Measurements from ENCODE around the gene ITGB1BP1. TPM values are rescaled to one million over a fixed set of nuclear protein-coding genes. Genes with fewer than 3 reads are reported as not detected.

The ITGB1BP1 gene
- total RNA-seq, 1 donor from 2014 or later, result 53.8 TPM

DNA sequence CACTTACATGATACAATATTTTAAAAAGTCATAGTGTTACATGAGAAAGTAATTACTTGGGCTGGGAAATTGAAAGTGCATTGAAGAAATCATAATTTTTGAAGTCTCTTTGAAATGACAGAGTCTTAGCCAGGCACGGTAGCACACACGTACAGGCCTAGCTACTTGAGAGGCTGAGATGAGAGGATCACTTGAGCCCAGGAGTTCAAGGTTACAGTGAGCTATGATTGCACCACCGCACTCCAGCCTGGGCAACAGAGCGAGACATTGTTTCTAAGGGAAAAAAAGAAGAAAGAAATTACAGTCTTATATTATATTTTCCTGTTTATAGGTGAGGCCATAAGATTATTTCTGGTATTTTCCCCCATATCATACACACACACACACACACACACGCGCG, 41.8 kb upstream of the ITGB1BP1 start:
- H3K27me3 ChIP-seq, result no peaks in the 10 kb centered on the region
- intact Hi-C loops (cut with DNase I), result no loop called here
- no peak for TF ChIP-seq POLR2A (IDR thresholded peaks at IDR 0.05)
- TF ChIP-seq, protein P1, sequence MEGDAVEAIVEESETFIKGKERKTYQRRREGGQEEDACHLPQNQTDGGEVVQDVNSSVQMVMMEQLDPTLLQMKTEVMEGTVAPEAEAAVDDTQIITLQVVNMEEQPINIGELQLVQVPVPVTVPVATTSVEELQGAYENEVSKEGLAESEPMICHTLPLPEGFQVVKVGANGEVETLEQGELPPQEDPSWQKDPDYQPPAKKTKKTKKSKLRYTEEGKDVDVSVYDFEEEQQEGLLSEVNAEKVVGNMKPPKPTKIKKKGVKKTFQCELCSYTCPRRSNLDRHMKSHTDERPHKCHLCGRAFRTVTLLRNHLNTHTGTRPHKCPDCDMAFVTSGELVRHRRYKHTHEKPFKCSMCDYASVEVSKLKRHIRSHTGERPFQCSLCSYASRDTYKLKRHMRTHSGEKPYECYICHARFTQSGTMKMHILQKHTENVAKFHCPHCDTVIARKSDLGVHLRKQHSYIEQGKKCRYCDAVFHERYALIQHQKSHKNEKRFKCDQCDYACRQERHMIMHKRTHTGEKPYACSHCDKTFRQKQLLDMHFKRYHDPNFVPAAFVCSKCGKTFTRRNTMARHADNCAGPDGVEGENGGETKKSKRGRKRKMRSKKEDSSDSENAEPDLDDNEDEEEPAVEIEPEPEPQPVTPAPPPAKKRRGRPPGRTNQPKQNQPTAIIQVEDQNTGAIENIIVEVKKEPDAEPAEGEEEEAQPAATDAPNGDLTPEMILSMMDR (IDR thresholded peaks at IDR 0.05), result no peak
- TF ChIP-seq POLR2AphosphoS5 (IDR thresholded peaks at IDR 0.05; ENCODE audit: insufficient read depth in 1 of 2, low read depth in 1 of 2), result no peak
- no peak overlapping the region for H3K27ac ChIP-seq
- DNase-seq (ENCODE audit: extremely low spot score in 2 of 2), result no peak
- no peaks in the 10 kb centered on the region for H3K4me1 ChIP-seq
- H3K36me3 ChIP-seq, result peaks cover 0 to 15% of the 10 kb centered on the region in 2 donors
- H3K9me3 ChIP-seq, result no peaks in the 10 kb centered on the region
- H3K4me3 ChIP-seq, result no peak overlapping the region

DNA sequence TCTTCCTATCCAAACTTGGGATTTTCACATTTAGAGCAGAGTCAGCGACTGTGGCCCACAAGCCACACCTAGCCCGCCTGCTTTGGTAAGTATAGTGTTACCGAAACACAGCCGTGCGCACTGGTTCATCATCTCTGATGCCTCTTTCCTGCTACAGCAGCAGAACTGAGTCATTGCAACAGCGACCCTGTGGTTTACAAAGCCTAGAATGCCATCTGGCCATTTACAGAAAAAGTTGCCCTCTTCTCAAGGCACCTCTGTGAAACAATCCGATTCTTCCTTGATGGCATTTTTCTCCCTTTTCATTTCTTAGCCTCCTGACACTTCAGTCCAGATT, 40.3 kb upstream of the ITGB1BP1 start:
- H3K4me1 ChIP-seq, result no peaks in the 10 kb centered on the region
- no peaks in the 10 kb centered on the region for H3K27me3 ChIP-seq
- H3K4me3 ChIP-seq, result no peak overlapping the region
- H3K36me3 ChIP-seq, result peaks cover 0 to 20% of the 10 kb centered on the region in 2 donors
- no peak for DNase-seq (ENCODE audit: extremely low spot score in 2 of 2)
- H3K9me3 ChIP-seq, result no peaks in the 10 kb centered on the region
- no peak for TF ChIP-seq POLR2A (IDR thresholded peaks at IDR 0.05)
- no peak for TF ChIP-seq POLR2AphosphoS5 (IDR thresholded peaks at IDR 0.05; ENCODE audit: insufficient read depth in 1 of 2, low read depth in 1 of 2)
- TF ChIP-seq, protein P1 (IDR thresholded peaks at IDR 0.05), result no peak
- H3K27ac ChIP-seq, result no peak overlapping the region
- intact Hi-C loops (cut with DNase I), result no loop called here

DNA sequence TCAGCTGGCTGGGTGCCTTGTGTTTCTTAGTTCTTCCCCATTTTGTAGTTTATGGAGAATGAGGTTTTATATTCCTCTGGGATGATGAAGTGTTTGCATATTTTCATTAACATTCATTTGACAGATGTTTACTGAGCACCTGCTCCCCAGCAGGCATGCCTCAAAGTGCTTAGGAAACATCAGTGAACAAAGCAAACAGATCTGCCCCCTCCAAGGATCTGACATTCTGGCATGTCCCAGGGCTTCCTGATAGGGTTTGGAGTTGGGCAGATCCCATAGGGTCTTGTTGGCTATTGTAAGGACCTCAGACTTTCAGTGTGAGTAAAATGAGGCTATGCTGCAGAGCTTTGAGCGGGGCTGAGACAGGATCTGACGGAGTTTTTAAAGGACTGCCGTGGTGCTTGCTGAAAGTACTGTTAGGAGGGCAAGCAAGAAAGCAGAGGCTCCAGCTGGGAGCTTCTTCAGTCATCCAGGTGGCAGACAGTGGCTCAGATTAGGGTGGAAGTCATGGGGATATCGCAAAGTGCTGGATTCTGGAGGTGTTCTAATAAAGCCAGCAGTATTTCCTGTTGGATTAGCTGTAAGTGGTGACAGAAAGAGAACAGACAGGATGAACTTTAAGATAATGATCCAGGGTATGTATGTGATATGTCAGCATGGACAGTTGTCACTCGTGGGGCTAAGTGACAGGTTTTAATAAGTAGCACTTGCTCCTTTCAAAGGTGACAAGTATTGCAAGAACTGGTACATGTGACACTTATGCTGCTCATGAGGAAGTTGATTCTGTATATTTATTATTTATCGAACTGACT, 39.8 kb upstream of the ITGB1BP1 start:
- Histone ChIP-seq H3K27me3 (no peaks in the 10 kb centered on the region), H3K27ac (no peak overlapping the region), H3K9me3 (no peaks in the 10 kb centered on the region), H3K36me3 (peaks cover 0 to 17% of the 10 kb centered on the region in 2 donors), H3K4me1 (no peaks in the 10 kb centered on the region), H3K4me3 (no peak overlapping the region)
- DNase-seq (ENCODE audit: extremely low spot score in 2 of 2), result no peak
- TF ChIP-seq POLR2A (IDR thresholded peaks at IDR 0.05), result no peak
- TF ChIP-seq, protein P1 (IDR thresholded peaks at IDR 0.05), result no peak
- no peak for TF ChIP-seq POLR2AphosphoS5 (IDR thresholded peaks at IDR 0.05; ENCODE audit: insufficient read depth in 1 of 2, low read depth in 1 of 2)
- intact Hi-C loops (cut with DNase I), result no loop called here

DNA sequence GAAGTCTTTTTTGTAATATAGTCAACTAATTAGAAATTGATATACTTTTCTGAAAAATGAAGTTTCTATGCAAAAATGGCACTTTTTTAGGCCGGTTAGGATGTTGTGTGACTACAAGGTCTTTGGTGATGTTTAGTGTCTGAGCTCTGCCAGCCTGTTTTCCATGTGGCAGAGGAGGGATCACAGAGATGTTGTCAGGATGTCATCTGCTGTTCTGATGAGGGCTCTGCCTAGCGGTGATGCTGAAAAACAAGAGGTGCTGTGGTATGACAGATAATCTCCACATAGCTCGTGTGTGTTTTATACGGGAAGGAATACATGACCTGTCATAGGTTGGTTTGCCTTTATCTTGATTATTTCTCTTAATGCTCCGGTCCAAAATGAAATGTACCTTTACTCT, 39.0 kb upstream of the ITGB1BP1 start:
- intact Hi-C loops (cut with DNase I), result no loop called here
- no peak overlapping the region for H3K27ac ChIP-seq

More for the DNA sequence above, 39.0 kb upstream of the ITGB1BP1 start:
- no peak for DNase-seq (ENCODE audit: extremely low spot score in 2 of 2)
- TF ChIP-seq POLR2A (IDR thresholded peaks at IDR 0.05) (no peak), POLR2AphosphoS5 (IDR thresholded peaks at IDR 0.05; ENCODE audit: insufficient read depth in 1 of 2, low read depth in 1 of 2) (no peak)
- TF ChIP-seq, protein P1 (IDR thresholded peaks at IDR 0.05), result no peak
- H3K36me3 ChIP-seq, result peaks cover 0 to 11% of the 10 kb centered on the region in 2 donors
- no peaks in the 10 kb centered on the region for H3K9me3 ChIP-seq
- H3K4me3 ChIP-seq, result no peak overlapping the region
- no peaks in the 10 kb centered on the region for H3K27me3 ChIP-seq
- H3K4me1 ChIP-seq, result no peaks in the 10 kb centered on the region

Measured in vagina (tissue), 2 donors.